Gastroesophageal sphincter (tissue), 4 donors: ENCODE data around the gene ABHD12. TPM values are rescaled to one million over a fixed set of nuclear protein-coding genes. Genes with fewer than 3 reads are reported as not detected.

Experiments used
- ATAC-seq: fragments of 150-250 bp; one replicate; pipeline ENCODE4 v1.9.1; 2016; ENCODE audit warnings: mild to moderate bottlenecking, moderate library complexity
- H3K27ac ChIP-seq, 4 donors: fragments of 200-600 bp; sonication (generic) in 3 of 4; 1 replicate in 3 of 4; 2 replicates in 1 of 4; pipeline ENCODE4 v1.5.1; 2016 to 2019
- H3K27me3 ChIP-seq: fragments of 200-600 bp; sonication (generic); one replicate; pipeline ENCODE4 v1.5.1; 2019
- H3K36me3 ChIP-seq, 2 donors: fragments of 200-600 bp; sonication (generic); one replicate each; pipeline ENCODE4 v1.5.1; 2019; ENCODE audit warnings: control low read depth in 1 of 2
- H3K4me1 ChIP-seq, 3 donors: fragments of 200-600 bp; sonication (generic); 1 replicate in 2 of 3; 2 replicates in 1 of 3; pipeline ENCODE4 v1.5.1; 2016 to 2019; ENCODE audit warnings: control low read depth in 2 of 3
- H3K4me3 ChIP-seq, 2 donors: fragments of 200-600 bp; sonication (generic); one replicate each; pipeline ENCODE4 v1.5.1; 2019; ENCODE audit warnings: mild to moderate bottlenecking in 1 of 2, moderate library complexity in 1 of 2
- H3K9me3 ChIP-seq, 3 donors: fragments of 200-600 bp; sonication (generic); one replicate each; pipeline ENCODE4 v1.5.1; 2017 to 2019; ENCODE audit warnings: control low read depth in 2 of 3
- EP300 ChIP-seq: sonication (generic); formaldehyde crosslinking; IDR thresholded peaks from one replicate; pipeline ENCODE4 v1.6.1; 2017; ENCODE audit warnings: antibody characterized with exemption, mild to moderate bottlenecking
- POLR2A ChIP-seq, 2 donors: fragments of 450-650 bp; IDR thresholded peaks; one replicate each; pipeline ENCODE4 v1.6.1; 2017; ENCODE audit warnings: antibody characterized with exemption in 2 of 2, mild to moderate bottlenecking in 2 of 2, moderate library complexity in 1 of 2
- POLR2AphosphoS5 ChIP-seq: sonication (generic); formaldehyde crosslinking; IDR thresholded peaks from one replicate; pipeline ENCODE4 v1.6.1; 2017; ENCODE audit warnings: antibody characterized with exemption
- WGBS, 2 donors: methylation state at CpG; one replicate each; pipeline ENCODE4 v1.1.5; 2018; ENCODE audit warnings: low coverage in 1 of 2; 5-methylcytosine and 5-hydroxymethylcytosine counted together
- total RNA-seq, 4 donors: library from RNA; depleted of rRNA; stranded (reverse); fragments of >200 nt; gene quantifications; one replicate each; pipeline ENCODE4 v1.1.0, GENCODE V29; 2016
- TF ChIP-seq, protein P1 (sequence below), 4 experiments: fragments of 200-600 bp in 2 of 4; fragments of 450-650 bp in 2 of 4; sonication (generic) in 1 of 4; IDR thresholded peaks; one replicate each; pipeline ENCODE4 v1.5.1; 2017 to 2019; ENCODE audit warnings: antibody characterized with exemption in 4 of 4, mild to moderate bottlenecking in 2 of 4, moderate library complexity in 2 of 4

Gene ABHD12
- total RNA-seq, 4 donors from 2014 or later: 19.2 to 45.9 (median 39.3) TPM

- Histone ChIP-seq H3K4me1 (peaks cover 0 to 31% (median 18%) of the 10 kb centered on the region in 3 donors), H3K4me3 (no peak overlapping the region), H3K9me3 (no peaks in the 10 kb centered on the region), H3K27ac (peak overlapping the region in 1 of 4 donors; percentile 76), H3K27me3 (no peaks in the 10 kb centered on the region), H3K36me3 (peaks cover 0 to 54% of the 10 kb centered on the region in 2 donors)
- 78% methylated on average over 2 of the region's 13 CpGs; no CpG with 5 or more reads in 1 of the 2 donors for WGBS, 2 donors
- no peak for TF ChIP-seq POLR2A (IDR thresholded peaks at IDR 0.05)
- no peak for ATAC-seq
Observed at GRCh38 chr20:25308083-25308491, 82.5 kb downstream of the ABHD12 start.

GRCh38 chr20:25306991-25307903 is 83.4 kb downstream of the ABHD12 start:
- Histone ChIP-seq H3K27ac (no peak overlapping the region), H3K4me3 (no peak overlapping the region), H3K27me3 (no peaks in the 10 kb centered on the region), H3K9me3 (no peaks in the 10 kb centered on the region), H3K4me1 (peaks cover 0 to 30% (median 18%) of the 10 kb centered on the region in 3 donors), H3K36me3 (peaks cover 0 to 62% of the 10 kb centered on the region in 2 donors)
- ATAC-seq: no peak
- WGBS, 2 donors: 90 to 95% methylated on average over 3 to 6 of the region's 10 CpGs
- TF ChIP-seq EP300 (no peak), POLR2A (IDR thresholded peaks at IDR 0.05) (no peak), POLR2AphosphoS5 (no peak)
- TF ChIP-seq, protein P1, sequence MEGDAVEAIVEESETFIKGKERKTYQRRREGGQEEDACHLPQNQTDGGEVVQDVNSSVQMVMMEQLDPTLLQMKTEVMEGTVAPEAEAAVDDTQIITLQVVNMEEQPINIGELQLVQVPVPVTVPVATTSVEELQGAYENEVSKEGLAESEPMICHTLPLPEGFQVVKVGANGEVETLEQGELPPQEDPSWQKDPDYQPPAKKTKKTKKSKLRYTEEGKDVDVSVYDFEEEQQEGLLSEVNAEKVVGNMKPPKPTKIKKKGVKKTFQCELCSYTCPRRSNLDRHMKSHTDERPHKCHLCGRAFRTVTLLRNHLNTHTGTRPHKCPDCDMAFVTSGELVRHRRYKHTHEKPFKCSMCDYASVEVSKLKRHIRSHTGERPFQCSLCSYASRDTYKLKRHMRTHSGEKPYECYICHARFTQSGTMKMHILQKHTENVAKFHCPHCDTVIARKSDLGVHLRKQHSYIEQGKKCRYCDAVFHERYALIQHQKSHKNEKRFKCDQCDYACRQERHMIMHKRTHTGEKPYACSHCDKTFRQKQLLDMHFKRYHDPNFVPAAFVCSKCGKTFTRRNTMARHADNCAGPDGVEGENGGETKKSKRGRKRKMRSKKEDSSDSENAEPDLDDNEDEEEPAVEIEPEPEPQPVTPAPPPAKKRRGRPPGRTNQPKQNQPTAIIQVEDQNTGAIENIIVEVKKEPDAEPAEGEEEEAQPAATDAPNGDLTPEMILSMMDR (IDR thresholded peaks at IDR 0.05): no peak

DNA sequence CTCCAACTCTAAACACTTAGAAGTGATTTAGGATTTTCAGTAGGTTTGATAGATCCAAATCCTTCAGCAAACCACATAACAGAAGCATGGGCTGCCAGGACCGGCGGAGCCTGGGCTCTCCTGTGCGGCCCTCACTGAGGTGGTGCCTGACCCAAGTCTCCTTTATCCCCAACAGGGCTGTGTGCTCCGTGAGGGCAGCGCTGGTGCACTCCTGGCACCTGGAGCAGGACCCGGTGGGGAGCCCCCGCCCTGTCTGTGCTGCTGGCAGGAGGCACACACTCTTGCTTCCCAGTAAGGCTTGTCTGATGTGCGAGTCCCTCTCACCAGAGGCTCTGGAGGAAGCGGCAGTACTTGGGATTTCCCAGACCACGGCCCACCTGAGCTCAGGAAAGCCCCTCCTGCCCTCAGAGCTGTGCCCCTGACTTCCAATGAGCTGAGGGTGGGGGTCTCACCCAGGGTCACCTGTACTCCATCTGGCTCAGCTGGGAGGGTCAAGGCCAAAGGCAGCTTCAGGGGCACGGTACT is 86.5 kb downstream of the ABHD12 start:
- peaks cover 0 to 92% of the 10 kb centered on the region in 2 donors for H3K36me3 ChIP-seq
- no peak for TF ChIP-seq POLR2A (IDR thresholded peaks at IDR 0.05)
- TF ChIP-seq, protein P1 (IDR thresholded peaks at IDR 0.05): no peak
- ATAC-seq: no peak
- H3K4me1 ChIP-seq: peaks cover 0 to 19% (median 0%) of the 10 kb centered on the region in 3 donors
- no peaks in the 10 kb centered on the region for H3K27me3 ChIP-seq
- H3K27ac ChIP-seq: no peak overlapping the region
- no peaks in the 10 kb centered on the region for H3K9me3 ChIP-seq
- H3K4me3 ChIP-seq: no peak overlapping the region
- 60 to 94% methylated on average over 1 to 6 of the region's 11 CpGs for WGBS, 2 donors

DNA sequence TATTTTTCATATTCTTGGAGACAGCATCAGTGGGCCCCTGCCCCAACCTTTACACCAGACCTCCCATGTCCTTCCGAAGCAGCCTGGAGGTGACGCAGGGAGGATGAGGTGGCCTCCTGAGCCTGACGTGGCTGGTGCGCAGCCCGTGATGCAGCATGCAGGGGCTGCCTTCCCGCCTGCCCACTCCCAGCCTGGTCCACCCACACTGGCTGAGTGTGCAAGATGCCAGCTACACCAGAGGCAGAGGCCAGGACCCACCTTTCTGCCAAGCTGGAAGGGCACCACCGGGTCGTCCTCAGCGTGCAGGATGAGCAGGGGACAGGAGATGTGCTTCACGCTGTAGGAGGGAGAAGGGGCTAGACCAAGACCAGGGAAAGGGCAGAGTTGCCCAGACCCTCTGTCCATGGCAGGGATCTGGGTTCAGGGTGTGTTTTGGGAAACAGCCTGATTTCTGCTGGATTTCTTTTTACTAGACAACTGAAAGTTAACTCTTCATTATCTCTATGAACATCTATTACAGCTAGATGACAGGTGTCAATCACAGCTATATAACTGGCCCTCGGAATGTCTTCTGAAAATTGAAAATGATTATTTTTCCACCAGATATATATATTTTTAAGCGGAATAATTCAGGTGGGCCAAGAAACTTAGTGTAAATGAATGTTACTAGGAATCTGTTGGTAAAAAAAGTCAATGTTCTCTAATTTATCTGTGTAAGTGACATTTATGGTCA is 87.2 kb downstream of the ABHD12 start:
- peaks cover 0 to 92% of the 10 kb centered on the region in 2 donors for H3K36me3 ChIP-seq
- H3K4me1 ChIP-seq: peaks cover 0 to 19% (median 0%) of the 10 kb centered on the region in 3 donors
- no peak overlapping the region for H3K4me3 ChIP-seq
- 90 to 91% methylated on average over 3 to 4 of the region's 12 CpGs for WGBS, 2 donors
- no peaks in the 10 kb centered on the region for H3K27me3 ChIP-seq
- H3K9me3 ChIP-seq: no peaks in the 10 kb centered on the region
- no peak overlapping the region for H3K27ac ChIP-seq
- ATAC-seq: no peak
- TF ChIP-seq POLR2AphosphoS5: no peak
- TF ChIP-seq, protein P1 (IDR thresholded peaks at IDR 0.05): no peak
- TF ChIP-seq EP300: no peak

- TF ChIP-seq POLR2A (IDR thresholded peaks at IDR 0.05): no peak
- TF ChIP-seq, protein P1 (IDR thresholded peaks at IDR 0.05): no peak
- no peak for TF ChIP-seq POLR2AphosphoS5
- no peak for TF ChIP-seq EP300
- WGBS, 2 donors: no CpG with 5 or more reads among the region's 6 CpGs
- ATAC-seq: no peak
- Histone ChIP-seq H3K27me3 (no peaks in the 10 kb centered on the region), H3K36me3 (peaks cover 0 to 92% of the 10 kb centered on the region in 2 donors), H3K4me1 (peaks cover 0 to 21% (median 0%) of the 10 kb centered on the region in 3 donors), H3K9me3 (no peaks in the 10 kb centered on the region), H3K4me3 (no peak overlapping the region), H3K27ac (peak overlapping the region in 2 of 4 donors; percentile 38 to 50)
Observed at GRCh38 chr20:25302596-25302995, 88.0 kb downstream of the ABHD12 start.
